K562 treated with DMSO at 1 percent for 24 hours (cell line): ENCODE results near the gene BST1. TPM values are rescaled to one million over a fixed set of nuclear protein-coding genes. Genes with fewer than 3 reads are reported as not detected.

Experiments used
- total RNA-seq: library from RNA; unstranded; fragments of 300-600 nt; gene quantifications from 2 replicates; pipeline ENCODE4 v1.2.3, GENCODE V29; 2022; ENCODE audit warnings: low read depth; ENCODE audit not compliant: insufficient read depth

The BST1 gene
- 1.0 and 1.2 TPM in 2 replicates for total RNA-seq

GRCh38 chr4:15702941-15703403 lies at the start of gene BST1:
BST1 (plus strand) TSS chr4:15703065; CDS start chr4:15703145, 80 bp downstream.

GRCh38 chr4:15655223-15656037 lies 47.4 kb upstream of the BST1 start, which contains the start of gene FBXL5:
FBXL5 (minus strand) TSS chr4:15655357; CDS start chr4:15655287, 70 bp downstream.

GRCh38 chr4:15681372-15682241 lies 21.3 kb upstream of the BST1 start, which contains the start of gene FAM200B:
FAM200B (plus strand) TSS chr4:15681827; CDS start chr4:15686978, 5,151 bp downstream.

GRCh38 chr4:15778289-15779241 lies 75.7 kb downstream of the BST1 start, which contains the start of gene CD38:
CD38 (plus strand) TSS chr4:15778328; CDS start chr4:15778415, 87 bp downstream.

Other genes with a start within 250 kb of the BST1 start
- 2.7 and 3.8 TPM in 2 replicates for gene CC2D2A, start 233.2 kb upstream of the BST1 start, total RNA-seq
- gene FBXL5, start 47.7 kb upstream of the BST1 start, total RNA-seq = 21.4 and 23.0 TPM in 2 replicates
- 13.3 and 19.3 TPM in 2 replicates for gene FAM200B, start 21.2 kb upstream of the BST1 start, total RNA-seq
- gene CD38, start 75.3 kb downstream of the BST1 start, total RNA-seq = 0.09 and 0.10 TPM in 2 replicates
- not detected in 2 replicates for gene FGFBP1, start 235.7 kb downstream of the BST1 start, total RNA-seq